Stimulated activated naive B cell treated with anti-CD40 and anti-IgM and Interleukin-4, amounts not matched to agents 10 μg/mL and 1 μg/mL and 100 μg/mL, for 72 hours (primary cell): ENCODE results near the gene GALNT11.
A peak's percentile ranks its signal among the peaks of the same experiment; 100 is the strongest.

ENCODE experiments used
- ATAC-seq, 2 donors: fragments of 150-1000 bp; cut with Tn5 transposase; replicated peaks; 2 replicates each; pipeline ENCODE4 v1.10.0; 2021; ENCODE audit warnings: moderate library complexity in 1 of 2
- DNase-seq: peaks from one replicate; pipeline ENCODE4 v3.0.0; 2021
- H3K27ac Mint-ChIP-seq: one replicate; pipeline ENCODE4 v1.8.0; 2022; ENCODE audit warnings: mild to moderate bottlenecking, mixed read lengths
- H3K27me3 Mint-ChIP-seq, 2 donors: one replicate each; pipeline ENCODE4 v1.8.0; 2022; ENCODE audit warnings: mixed read lengths in 2 of 2
- H3K36me3 Mint-ChIP-seq, 2 donors: one replicate each; pipeline ENCODE4 v1.8.0; 2022; ENCODE audit warnings: mixed read lengths in 2 of 2, mild to moderate bottlenecking in 1 of 2
- H3K4me1 Mint-ChIP-seq, 2 donors: one replicate each; pipeline ENCODE4 v1.8.0; 2022; ENCODE audit warnings: mixed read lengths in 2 of 2, mild to moderate bottlenecking in 1 of 2
- H3K4me3 Mint-ChIP-seq, 2 donors: one replicate each; pipeline ENCODE4 v1.8.0; 2022; ENCODE audit warnings: mild to moderate bottlenecking in 2 of 2, mixed read lengths in 2 of 2, moderate library complexity in 1 of 2
- H3K9me3 Mint-ChIP-seq, 2 donors: one replicate each; pipeline ENCODE4 v1.8.0; 2022; ENCODE audit warnings: mixed read lengths in 2 of 2, mild to moderate bottlenecking in 1 of 2

Gene GALNT11

DNA sequence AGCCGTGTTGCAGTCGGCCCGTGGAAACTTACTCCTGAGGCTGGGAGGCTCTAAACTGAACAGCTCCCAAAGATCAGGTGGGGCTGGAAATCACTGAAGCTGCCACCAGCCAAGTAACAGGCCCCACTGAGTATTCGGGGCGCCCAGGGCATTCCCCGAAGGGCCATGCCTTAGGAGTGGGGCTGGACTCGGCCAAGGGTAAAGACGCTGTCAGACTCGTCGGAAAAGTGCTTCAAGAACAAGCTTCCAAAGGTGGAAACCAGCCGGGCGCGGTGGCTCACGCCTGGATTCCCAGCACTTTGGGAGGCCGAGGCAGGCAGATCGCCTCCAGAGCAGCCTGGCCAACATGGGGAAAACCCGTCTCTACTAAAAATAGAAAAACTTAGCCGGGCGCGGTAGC is 102.8 kb downstream of the GALNT11 start:
- no peak overlapping the region for H3K4me3 Mint-ChIP-seq
- peaks cover 4 to 11% of the 10 kb centered on the region in 2 donors for H3K9me3 Mint-ChIP-seq
- H3K36me3 Mint-ChIP-seq, result peaks cover 54 to 76% of the 10 kb centered on the region in 2 donors
- ATAC-seq (no peak), DNase-seq (no peak)
- H3K27me3 Mint-ChIP-seq, result no peaks in the 10 kb centered on the region
- peaks cover 0 to 3% of the 10 kb centered on the region in 2 donors for H3K4me1 Mint-ChIP-seq
- H3K27ac Mint-ChIP-seq, result peak overlapping the region; percentile 65

GRCh38 chr7:152128741-152129461 is 103.4 kb downstream of the GALNT11 start:
- Mint-ChIP-seq H3K9me3 (peaks cover 4 to 11% of the 10 kb centered on the region in 2 donors), H3K27ac (no peak overlapping the region), H3K36me3 (peaks cover 53 to 76% of the 10 kb centered on the region in 2 donors), H3K27me3 (no peaks in the 10 kb centered on the region), H3K4me3 (no peak overlapping the region), H3K4me1 (peaks cover 0 to 3% of the 10 kb centered on the region in 2 donors)
- no peak for ATAC-seq
- no peak for DNase-seq

DNA sequence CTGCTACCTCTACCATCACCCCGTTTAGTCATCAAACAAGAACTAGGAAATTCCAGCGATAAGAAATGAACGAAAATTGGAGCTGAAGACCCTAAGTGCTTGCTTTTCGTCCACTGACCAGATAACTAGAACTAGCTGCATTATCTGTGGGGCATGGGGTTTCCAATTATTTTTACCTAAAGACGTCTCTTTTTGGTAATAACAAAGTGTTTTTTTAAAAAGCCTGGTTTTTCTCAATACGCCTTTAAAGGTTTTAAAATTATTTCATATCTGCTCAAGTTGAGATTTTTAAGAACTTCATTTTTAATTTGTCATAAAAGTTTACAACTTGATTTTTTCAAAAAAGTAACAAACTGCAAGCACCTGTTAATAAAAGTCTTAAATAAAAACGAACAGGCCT is 104.2 kb downstream of the GALNT11 start:
- Mint-ChIP-seq H3K4me3 (no peak overlapping the region), H3K36me3 (peaks cover 49 to 72% of the 10 kb centered on the region in 2 donors), H3K4me1 (peaks cover 0 to 3% of the 10 kb centered on the region in 2 donors), H3K27ac (no peak overlapping the region), H3K9me3 (peaks cover 4 to 7% of the 10 kb centered on the region in 2 donors), H3K27me3 (no peaks in the 10 kb centered on the region)
- ATAC-seq (no peak), DNase-seq (no peak)

GRCh38 chr7:152130658-152131590 is 105.5 kb downstream of the GALNT11 start:
- H3K4me1 Mint-ChIP-seq, result peaks cover 0 to 3% of the 10 kb centered on the region in 2 donors
- ATAC-seq (no peak), DNase-seq (no peak)
- peak overlapping the region; percentile 57 for H3K27ac Mint-ChIP-seq
- H3K4me3 Mint-ChIP-seq, result no peak overlapping the region
- H3K27me3 Mint-ChIP-seq, result no peaks in the 10 kb centered on the region
- H3K36me3 Mint-ChIP-seq, result peaks cover 42 to 61% of the 10 kb centered on the region in 2 donors
- H3K9me3 Mint-ChIP-seq, result peaks cover 4% of the 10 kb centered on the region in 2 donors

GRCh38 chr7:152131981-152132494 is 106.6 kb downstream of the GALNT11 start:
- DNase-seq, result no peak
- Mint-ChIP-seq H3K4me3 (no peak overlapping the region), H3K27ac (no peak overlapping the region), H3K9me3 (peaks cover 4% of the 10 kb centered on the region in 2 donors), H3K36me3 (peaks cover 46 to 63% of the 10 kb centered on the region in 2 donors), H3K4me1 (peaks cover 0 to 3% of the 10 kb centered on the region in 2 donors), H3K27me3 (no peaks in the 10 kb centered on the region)
- no peak for ATAC-seq

GRCh38 chr7:152132812-152133211 is 107.3 kb downstream of the GALNT11 start:
- no peak overlapping the region for H3K27ac Mint-ChIP-seq
- peaks cover 39 to 60% of the 10 kb centered on the region in 2 donors for H3K36me3 Mint-ChIP-seq
- ATAC-seq, result no peak

DNA sequence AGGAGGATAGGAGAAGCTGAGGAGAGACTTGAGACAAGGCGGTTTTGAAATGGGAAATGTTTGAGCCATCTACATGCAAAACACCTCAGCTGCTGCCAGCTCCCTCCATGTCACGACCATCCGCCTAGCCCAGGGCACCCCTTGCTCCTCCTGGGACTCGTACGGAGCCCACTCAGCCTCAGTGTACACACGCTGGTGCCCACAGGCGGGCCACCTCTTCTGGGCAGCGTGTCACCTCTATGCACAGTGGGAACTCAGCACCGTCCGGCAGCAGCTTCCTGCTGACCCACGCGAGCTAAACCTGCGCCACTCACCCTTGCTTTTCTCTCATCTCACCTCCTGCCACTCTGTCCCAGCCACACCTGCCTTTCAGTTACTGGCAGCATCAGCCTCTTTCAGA is 108.3 kb downstream of the GALNT11 start:
- ATAC-seq (no peak), DNase-seq (no peak)
- Mint-ChIP-seq H3K4me1 (no peaks in the 10 kb centered on the region), H3K4me3 (no peak overlapping the region), H3K36me3 (peaks cover 32 to 59% of the 10 kb centered on the region in 2 donors), H3K9me3 (peaks cover 0 to 1% of the 10 kb centered on the region in 2 donors), H3K27ac (peak overlapping the region; percentile 82), H3K27me3 (no peaks in the 10 kb centered on the region)

More at GRCh38 chr7:152132812-152133211, 107.3 kb downstream of the GALNT11 start:
- Mint-ChIP-seq H3K9me3 (peaks cover 0 to 2% of the 10 kb centered on the region in 2 donors), H3K4me3 (no peak overlapping the region), H3K4me1 (no peaks in the 10 kb centered on the region), H3K27me3 (no peaks in the 10 kb centered on the region)
- no peak for DNase-seq

DNA sequence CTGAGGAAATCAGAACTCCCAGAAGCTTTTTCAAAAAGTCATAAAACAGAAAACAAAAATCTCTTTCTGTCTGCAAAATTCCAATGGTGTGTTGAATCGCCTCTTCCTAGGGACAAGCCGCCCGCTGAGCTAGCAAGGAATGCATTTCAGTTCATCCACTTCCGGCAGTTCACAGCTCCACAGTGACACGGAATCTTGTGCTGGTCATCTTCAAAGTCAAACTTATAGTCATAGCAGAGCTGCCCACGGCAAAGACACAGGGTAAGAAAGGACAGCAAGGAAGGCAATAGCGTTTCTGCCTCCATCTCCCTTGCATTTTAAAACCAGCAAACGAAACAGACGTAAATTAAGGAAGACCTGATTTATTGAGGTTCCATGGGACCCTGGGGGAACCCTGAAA is 111.2 kb downstream of the GALNT11 start:
- no peaks in the 10 kb centered on the region for H3K27me3 Mint-ChIP-seq
- no peaks in the 10 kb centered on the region for H3K4me1 Mint-ChIP-seq
- no peak overlapping the region for H3K27ac Mint-ChIP-seq
- DNase-seq (no peak), ATAC-seq (no peak)
- peaks cover 42 to 58% of the 10 kb centered on the region in 2 donors for H3K36me3 Mint-ChIP-seq
- H3K9me3 Mint-ChIP-seq, result no peaks in the 10 kb centered on the region
- no peak overlapping the region for H3K4me3 Mint-ChIP-seq

GRCh38 chr7:152137476-152138025 is 112.1 kb downstream of the GALNT11 start:
- Mint-ChIP-seq H3K4me3 (no peak overlapping the region), H3K9me3 (no peaks in the 10 kb centered on the region), H3K36me3 (peaks cover 42 to 55% of the 10 kb centered on the region in 2 donors), H3K27me3 (no peaks in the 10 kb centered on the region), H3K4me1 (no peaks in the 10 kb centered on the region), H3K27ac (no peak overlapping the region)
- no peak for DNase-seq
- ATAC-seq, result no peak

DNA sequence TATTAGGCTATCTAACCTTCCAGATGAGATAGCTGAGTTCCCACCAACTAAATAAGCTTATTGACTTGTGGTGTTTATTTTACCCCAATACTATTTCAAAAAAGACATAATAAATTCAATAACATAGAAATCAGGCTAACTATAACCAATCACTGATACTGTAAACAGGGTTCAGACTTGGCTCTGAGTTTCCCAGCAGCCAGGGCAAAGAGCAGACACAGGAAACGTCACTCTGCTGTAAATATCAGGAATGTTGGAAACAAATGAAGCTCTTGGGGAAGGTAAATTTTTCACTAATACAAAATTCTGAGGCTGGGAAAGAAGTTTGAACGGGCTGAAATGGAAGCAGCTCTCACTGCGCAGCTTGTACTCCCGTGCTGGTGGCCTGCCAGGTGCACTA is 114.6 kb downstream of the GALNT11 start:
- no peak for DNase-seq
- Mint-ChIP-seq H3K4me3 (no peak overlapping the region), H3K27me3 (no peaks in the 10 kb centered on the region), H3K4me1 (no peaks in the 10 kb centered on the region), H3K27ac (no peak overlapping the region), H3K36me3 (peaks cover 41 to 64% of the 10 kb centered on the region in 2 donors), H3K9me3 (no peaks in the 10 kb centered on the region)
- no peak for ATAC-seq

GRCh38 chr7:152140560-152140959 is 115.1 kb downstream of the GALNT11 start:
- Mint-ChIP-seq H3K27ac (peak overlapping the region; percentile 17), H3K4me3 (no peak overlapping the region), H3K4me1 (no peaks in the 10 kb centered on the region), H3K9me3 (no peaks in the 10 kb centered on the region), H3K27me3 (no peaks in the 10 kb centered on the region), H3K36me3 (peaks cover 41 to 67% of the 10 kb centered on the region in 2 donors)
- DNase-seq (no peak), ATAC-seq (no peak)

- Mint-ChIP-seq H3K36me3 (peaks cover 34 to 59% of the 10 kb centered on the region in 2 donors), H3K9me3 (no peaks in the 10 kb centered on the region), H3K27ac (peak overlapping the region; percentile 27), H3K4me3 (no peak overlapping the region), H3K27me3 (no peaks in the 10 kb centered on the region), H3K4me1 (no peaks in the 10 kb centered on the region)
- ATAC-seq (no peak), DNase-seq (no peak)
These were observed 117.6 kb downstream of the GALNT11 start for GRCh38 chr7:152142976-152143595.

DNA sequence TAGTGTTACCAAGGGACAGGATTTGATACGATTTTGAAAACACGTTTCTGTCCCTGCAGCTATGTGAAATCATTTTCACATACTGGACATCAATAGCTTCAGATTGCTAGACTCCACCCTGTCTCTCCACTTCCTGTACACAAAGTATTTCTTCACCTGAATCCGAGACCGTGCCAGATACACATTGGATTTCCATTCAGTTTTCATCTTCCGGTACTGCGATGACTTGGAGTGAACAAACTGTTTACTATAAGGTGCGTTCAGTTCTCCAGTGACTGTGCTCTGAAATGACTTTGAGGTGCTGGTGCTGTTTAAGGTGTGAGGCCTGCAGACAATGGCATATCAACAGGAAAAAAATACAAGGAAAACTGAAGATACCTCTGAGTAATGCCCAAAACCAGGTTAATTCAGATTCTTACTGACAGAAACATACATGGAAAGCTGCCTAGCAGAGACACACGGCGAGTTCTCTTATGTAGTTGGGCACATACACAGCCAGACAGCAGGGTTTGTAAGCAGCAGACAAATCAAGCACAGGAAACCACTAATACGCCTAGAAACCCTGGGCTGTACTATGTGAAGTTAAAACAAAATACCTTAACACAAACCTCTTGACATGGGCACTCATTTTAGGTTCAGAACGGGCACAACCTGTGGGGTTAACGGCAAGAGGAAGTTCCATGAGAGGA is 119.2 kb downstream of the GALNT11 start:
- ATAC-seq, result no peak

More for the DNA sequence above, 119.2 kb downstream of the GALNT11 start:
- H3K9me3 Mint-ChIP-seq, result no peaks in the 10 kb centered on the region
- no peak overlapping the region for H3K4me3 Mint-ChIP-seq
- H3K27ac Mint-ChIP-seq, result peak overlapping the region; percentile 42
- no peaks in the 10 kb centered on the region for H3K4me1 Mint-ChIP-seq
- no peak for DNase-seq
- H3K27me3 Mint-ChIP-seq, result no peaks in the 10 kb centered on the region
- peaks cover 29 to 62% of the 10 kb centered on the region in 2 donors for H3K36me3 Mint-ChIP-seq
